Spleen (tissue), 7 donors: Measurements from ENCODE around the gene SOWAHA.

Source experiments
- CTCF ChIP-seq, 11 experiments: fragments of 200-600 bp in 7 of 11; fragments of 450-650 bp in 4 of 11; sonication (generic) in 4 of 11; IDR thresholded peaks in 8 of 11; conservative IDR thresholded peaks in 3 of 11; 1 replicate in 7 of 11; 2 replicates in 4 of 11; pipeline versions ENCODE4 v1.4.0 to v1.8.0; 2016 to 2021; ENCODE audit warnings: antibody characterized with exemption in 11 of 11, inconsistent platforms in 4 of 11, mild to moderate bottlenecking in 1 of 11
- POLR2A ChIP-seq, 3 donors: fragments of 450-650 bp; IDR thresholded peaks; one replicate each; pipeline ENCODE4 v1.5.1; 2017; ENCODE audit warnings: antibody characterized with exemption in 3 of 3, mild to moderate bottlenecking in 1 of 3
- POLR2AphosphoS5 ChIP-seq, 3 donors: sonication (generic); formaldehyde crosslinking; IDR thresholded peaks; one replicate each; pipeline ENCODE4 v1.5.1; 2017; ENCODE audit warnings: antibody characterized with exemption in 3 of 3
- donor health status: DM: no; HTN: no; CAD: no; lungs with moderate emphysema.
- donor health status: DM: no; HTN: no; CAD: no.
- donor health status: DM: no; HTN: no; CAD: no.

- TF ChIP-seq CTCF (IDR thresholded peaks at IDR 0.05 in 8 of 11, conservative IDR thresholded peaks at IDR 0.05 in 3 of 11) (no peak), POLR2AphosphoS5 (IDR thresholded peaks at IDR 0.05) (no peak), POLR2A (IDR thresholded peaks at IDR 0.05) (no peak)
Measured at GRCh38 chr5:132768485-132768868, 44.6 kb upstream of the SOWAHA start.
